Testis (tissue), 3 donors: ENCODE measurements around the gene EIF4E1B. TPM values are rescaled to one million over a fixed set of nuclear protein-coding genes. Genes with fewer than 3 reads are reported as not detected.
"Not testable (repeated sequence)": the region's sequence is repeated elsewhere in the genome, so short reads cannot be mapped to it uniquely, and the experiment has no call there.

Experiments used
- DNase-seq: peaks from one replicate; pipeline ENCODE4 v3.0.0-alpha.2; 2019
- H3K27ac ChIP-seq, 2 donors: fragments of 200-600 bp; sonication (generic); one replicate each; pipeline ENCODE4 v1.5.1; 2019
- H3K27me3 ChIP-seq: fragments of 200-600 bp; sonication (generic); one replicate; pipeline ENCODE4 v1.5.1; 2019
- H3K36me3 ChIP-seq: fragments of 200-600 bp; sonication (generic); one replicate; pipeline ENCODE4 v1.5.1; 2017; ENCODE audit warnings: low read depth; ENCODE audit errors: missing control alignments
- H3K4me1 ChIP-seq: fragments of 200-600 bp; sonication (generic); one replicate; pipeline ENCODE4 v1.5.1; 2019
- H3K4me3 ChIP-seq, 2 donors: fragments of 200-600 bp; sonication (generic); one replicate each; pipeline ENCODE4 v1.5.1; 2017 to 2019
- H3K9me3 ChIP-seq: fragments of 200-600 bp; sonication (generic); one replicate; pipeline ENCODE4 v1.5.1; 2017
- POLR2A ChIP-seq: fragments of 450-650 bp; IDR thresholded peaks from one replicate; pipeline ENCODE4 v1.6.1; 2017; ENCODE audit warnings: antibody characterized with exemption, mild to moderate bottlenecking, moderate library complexity
- WGBS, 2 donors: methylation state at CpG; one replicate each; pipeline ENCODE4 v1.1.5; 2018; 5-methylcytosine and 5-hydroxymethylcytosine counted together
- intact Hi-C: fragments of 100-400 bp; cut with DNase I; formaldehyde crosslinking; loops from one replicate; pipeline ENCODE4 v1.15.1; 2023; ENCODE audit warnings: low total_unique reads
- polyA plus RNA-seq: library from polyadenylated mRNA; stranded (reverse); fragments of 350-450 nt; fragmentation: Illumina TruSeq; extraction: RNeasy Lipid Tissue Mini Kit (QIAGEN cat#74804); gene quantifications from one replicate; pipeline ENCODE4 v1.2.3, GENCODE V29; 2014; ENCODE audit warnings: low read depth, low replicate concordance; ENCODE audit not compliant: insufficient read depth
- total RNA-seq, 2 donors: library from RNA; depleted of rRNA; stranded (reverse); fragments of >200 nt; gene quantifications; one replicate each; pipeline ENCODE4 v1.2.3, GENCODE V29; 2016
- TF ChIP-seq, protein P1 (sequence below), 3 experiments: fragments of 450-650 bp in 2 of 3; fragments of 200-600 bp in 1 of 3; sonication (generic) in 1 of 3; IDR thresholded peaks; one replicate each; pipeline ENCODE4 v1.5.1; 2016 to 2019; ENCODE audit warnings: antibody characterized with exemption in 3 of 3, mild to moderate bottlenecking in 2 of 3, moderate library complexity in 1 of 3

The EIF4E1B gene
- total and polyA plus RNA-seq, 3 donors from 2014 or later: 0.99 to 2.4 (median 1.0) TPM

DNA sequence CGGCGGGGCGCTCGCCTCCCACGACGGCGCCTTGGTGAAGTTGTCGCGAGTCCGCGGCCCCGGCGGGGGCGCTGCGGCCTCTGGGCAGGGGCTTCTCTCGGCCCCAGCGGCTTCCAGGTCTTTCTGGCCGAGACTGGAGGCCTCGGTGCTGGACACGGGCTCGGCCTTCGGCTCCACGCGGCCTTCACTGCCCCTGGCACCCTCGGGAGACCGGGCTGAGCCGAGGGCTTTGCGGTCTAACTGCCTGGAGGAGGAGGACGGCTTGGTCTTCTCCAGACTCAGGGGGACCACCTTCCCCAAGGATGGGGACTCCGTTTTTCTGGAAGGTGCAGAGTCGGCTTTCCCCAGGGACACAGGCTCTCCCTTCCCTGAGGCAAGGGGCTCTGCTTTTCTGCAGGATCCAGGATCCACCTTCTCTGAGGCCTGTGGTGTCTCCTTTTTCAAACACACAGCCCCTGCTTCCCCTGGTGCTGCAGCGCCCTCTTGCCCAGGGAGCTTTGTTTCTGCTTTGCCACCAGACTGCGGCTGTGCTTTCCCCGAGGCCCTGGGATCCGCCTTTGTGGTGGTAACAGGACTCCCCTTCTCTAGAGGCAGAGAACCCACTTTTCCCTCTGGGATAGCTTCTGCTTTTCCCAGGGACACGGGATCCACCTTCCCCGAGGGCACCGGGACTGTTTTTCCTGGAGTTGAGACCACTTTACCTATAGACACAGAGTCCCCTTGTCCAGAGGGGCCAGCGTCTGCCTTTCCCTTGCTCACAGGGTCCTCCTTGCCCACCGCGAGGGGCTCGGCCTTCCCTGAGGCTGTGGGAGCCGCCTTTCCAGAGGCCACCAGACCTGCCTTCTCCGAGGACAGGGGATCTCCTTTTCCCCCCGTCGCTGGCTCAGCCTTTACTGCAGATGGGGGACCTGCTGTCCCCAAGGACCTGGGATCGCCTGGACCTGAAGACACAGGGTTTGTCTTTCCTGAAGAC is 32.8 kb upstream of the EIF4E1B start:
- 61 to 86% methylated on average over 16 to 22 of the region's 47 CpGs for WGBS, 2 donors
- Histone ChIP-seq H3K36me3 (no peaks in the 10 kb centered on the region), H3K4me1 (no peaks in the 10 kb centered on the region), H3K27ac (peak overlapping the region in 1 of 2 donors; percentile 55), H3K9me3 (no peaks in the 10 kb centered on the region), H3K27me3 (no peaks in the 10 kb centered on the region), H3K4me3 (peak overlapping the region in 1 of 2 donors; percentile 41)
- DNase-seq: no peak
- intact Hi-C loops: no loop called here
- TF ChIP-seq POLR2A: no peak
- TF ChIP-seq, protein P1, sequence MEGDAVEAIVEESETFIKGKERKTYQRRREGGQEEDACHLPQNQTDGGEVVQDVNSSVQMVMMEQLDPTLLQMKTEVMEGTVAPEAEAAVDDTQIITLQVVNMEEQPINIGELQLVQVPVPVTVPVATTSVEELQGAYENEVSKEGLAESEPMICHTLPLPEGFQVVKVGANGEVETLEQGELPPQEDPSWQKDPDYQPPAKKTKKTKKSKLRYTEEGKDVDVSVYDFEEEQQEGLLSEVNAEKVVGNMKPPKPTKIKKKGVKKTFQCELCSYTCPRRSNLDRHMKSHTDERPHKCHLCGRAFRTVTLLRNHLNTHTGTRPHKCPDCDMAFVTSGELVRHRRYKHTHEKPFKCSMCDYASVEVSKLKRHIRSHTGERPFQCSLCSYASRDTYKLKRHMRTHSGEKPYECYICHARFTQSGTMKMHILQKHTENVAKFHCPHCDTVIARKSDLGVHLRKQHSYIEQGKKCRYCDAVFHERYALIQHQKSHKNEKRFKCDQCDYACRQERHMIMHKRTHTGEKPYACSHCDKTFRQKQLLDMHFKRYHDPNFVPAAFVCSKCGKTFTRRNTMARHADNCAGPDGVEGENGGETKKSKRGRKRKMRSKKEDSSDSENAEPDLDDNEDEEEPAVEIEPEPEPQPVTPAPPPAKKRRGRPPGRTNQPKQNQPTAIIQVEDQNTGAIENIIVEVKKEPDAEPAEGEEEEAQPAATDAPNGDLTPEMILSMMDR (IDR thresholded peaks at IDR 0.05): no peak

DNA sequence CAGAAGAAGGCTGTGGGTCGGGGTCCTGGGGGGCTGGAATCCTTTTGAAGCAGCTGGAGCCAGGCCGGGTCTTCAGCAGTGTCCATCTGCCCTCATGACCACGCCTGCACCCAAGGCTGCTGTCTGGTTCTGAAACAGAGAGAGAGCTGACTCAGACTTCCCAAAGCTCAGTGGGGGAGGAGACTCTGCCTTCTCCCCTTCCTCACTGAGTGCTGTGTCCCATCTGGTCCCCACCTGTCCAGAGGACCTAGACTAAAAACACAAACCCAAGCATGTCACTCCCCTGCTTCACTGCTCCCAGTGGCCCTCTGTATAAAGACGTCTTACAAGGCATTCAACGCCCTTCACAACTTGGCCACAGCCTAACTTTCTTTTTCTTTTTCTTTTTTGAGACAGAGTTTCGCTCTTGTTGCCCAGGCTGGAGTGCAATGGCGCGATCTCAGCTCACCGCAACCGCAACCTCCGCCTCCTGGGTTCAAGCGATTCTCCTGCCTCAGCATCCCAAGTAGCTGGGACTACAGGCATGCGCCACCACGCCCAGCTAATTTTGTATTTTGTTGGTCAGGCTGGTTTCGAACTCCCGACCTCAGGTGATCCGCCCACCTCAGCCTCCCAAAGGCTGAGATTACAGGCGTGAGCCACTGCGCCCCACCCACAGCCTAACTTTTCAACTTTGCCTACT is 30.6 kb upstream of the EIF4E1B start:
- 93% methylated on average over 18 to 19 of the region's 19 CpGs for WGBS, 2 donors

DNA sequence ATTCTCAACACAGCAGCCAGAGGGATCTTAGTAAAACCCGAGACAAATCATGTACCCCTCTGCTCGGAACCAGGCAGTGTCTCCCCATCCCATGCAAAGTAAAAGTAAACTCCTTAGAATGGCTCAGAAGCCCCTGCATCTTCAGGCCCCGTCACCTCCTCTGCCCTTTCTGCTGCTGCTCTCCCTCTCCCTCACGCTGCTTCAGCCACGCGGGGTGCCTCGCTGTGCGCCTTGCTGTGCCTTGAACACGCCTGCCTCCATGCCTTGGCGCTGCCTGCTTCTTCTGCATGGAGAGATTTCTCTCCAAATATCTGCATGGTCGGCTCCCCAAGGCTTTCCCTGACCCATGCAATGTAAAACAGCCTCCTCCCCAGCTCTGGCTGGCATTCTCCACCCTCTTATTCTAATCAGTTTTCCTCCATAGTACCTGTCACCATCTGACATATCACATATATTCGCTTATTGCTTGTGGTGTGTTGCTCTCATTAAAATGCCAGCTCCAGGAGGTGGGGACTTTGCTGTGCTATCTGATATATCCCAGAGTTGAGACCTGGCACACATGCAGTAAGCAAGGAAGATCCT is 28.5 kb upstream of the EIF4E1B start:
- Histone ChIP-seq H3K4me3 (no peak overlapping the region), H3K9me3 (no peaks in the 10 kb centered on the region), H3K36me3 (no peaks in the 10 kb centered on the region), H3K4me1 (no peaks in the 10 kb centered on the region), H3K27ac (no peak overlapping the region), H3K27me3 (no peaks in the 10 kb centered on the region)
- intact Hi-C loops: no loop called here
- WGBS, 2 donors: 83 to 89% methylated on average over 12 of the region's 12 CpGs
- no peak for DNase-seq
- TF ChIP-seq, protein P1 (IDR thresholded peaks at IDR 0.05): no peak
- no peak for TF ChIP-seq POLR2A

More for the DNA sequence above, 30.6 kb upstream of the EIF4E1B start:
- H3K4me1 ChIP-seq, intact Hi-C loops, H3K27me3 ChIP-seq, DNase-seq, H3K27ac ChIP-seq, H3K36me3 ChIP-seq, H3K4me3 ChIP-seq, H3K9me3 ChIP-seq: not testable (repeated sequence)

DNA sequence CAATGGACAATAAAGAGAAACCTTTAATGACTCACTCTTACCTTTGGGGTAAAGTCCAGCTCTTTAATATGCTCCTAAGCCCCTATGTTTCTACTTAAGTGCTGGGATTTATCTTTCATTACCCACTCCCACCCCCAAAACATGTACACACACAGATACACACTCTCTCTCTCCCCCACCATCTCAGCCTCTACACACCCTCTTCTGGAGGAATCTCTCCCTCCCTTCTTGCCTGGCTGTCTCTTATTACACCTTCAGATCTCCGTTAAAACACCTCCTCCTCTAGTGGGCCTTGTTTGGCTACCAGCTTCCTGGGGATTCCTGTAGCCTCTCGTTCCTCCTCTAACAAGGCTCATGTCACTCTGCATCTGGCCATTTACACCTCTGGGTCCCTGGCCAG is 27.4 kb upstream of the EIF4E1B start:
- H3K27me3 ChIP-seq: no peaks in the 10 kb centered on the region
- intact Hi-C loops: no loop called here
- no peak overlapping the region for H3K27ac ChIP-seq
- no peaks in the 10 kb centered on the region for H3K9me3 ChIP-seq
- H3K4me3 ChIP-seq: no peak overlapping the region
- TF ChIP-seq POLR2A: no peak
- TF ChIP-seq, protein P1 (IDR thresholded peaks at IDR 0.05): no peak
- H3K36me3 ChIP-seq: no peaks in the 10 kb centered on the region
- DNase-seq: no peak
- H3K4me1 ChIP-seq: no peaks in the 10 kb centered on the region
- whole genome bisulfite sequencing, 2 donors: 61 to 67% methylated on average over 2 of the region's 2 CpGs

DNA sequence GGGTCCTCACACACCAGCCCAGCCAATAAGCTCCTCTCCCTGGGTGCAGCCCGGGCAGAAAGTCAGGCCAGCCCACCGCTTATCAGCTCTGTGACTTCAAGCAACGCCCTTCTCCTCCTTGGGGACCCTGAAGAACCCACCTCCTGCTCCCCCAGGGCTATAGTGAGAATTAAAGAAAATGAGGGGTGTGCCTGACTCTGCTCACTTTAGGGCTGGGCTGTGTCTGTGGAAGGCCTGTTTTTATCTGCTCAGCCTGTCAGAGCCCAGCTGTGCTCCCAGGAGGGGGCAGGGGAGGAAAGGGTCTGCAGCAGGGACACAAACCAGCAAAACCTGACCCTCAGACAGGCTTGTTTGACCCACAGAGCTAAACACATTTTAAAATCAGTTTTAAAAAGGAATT is 24.4 kb upstream of the EIF4E1B start:
- no peaks in the 10 kb centered on the region for H3K27me3 ChIP-seq
- peaks cover 4% of the 10 kb centered on the region for H3K4me1 ChIP-seq
- no peak for TF ChIP-seq POLR2A
- TF ChIP-seq, protein P1 (IDR thresholded peaks at IDR 0.05): no peak
- H3K4me3 ChIP-seq: no peak overlapping the region
- intact Hi-C loops: no loop called here
- no peak for DNase-seq
- 64 to 76% methylated on average over 3 of the region's 3 CpGs for WGBS, 2 donors
- no peaks in the 10 kb centered on the region for H3K36me3 ChIP-seq
- no peaks in the 10 kb centered on the region for H3K9me3 ChIP-seq
- H3K27ac ChIP-seq: no peak overlapping the region
